ELR (cell line): ENCODE data around the gene DERL3.

ENCODE experiments used
- DNase-seq: peaks from one replicate; pipeline ENCODE4 v3.0.0-alpha.2; 2015; ENCODE audit warnings: low read depth

Gene DERL3

DNA sequence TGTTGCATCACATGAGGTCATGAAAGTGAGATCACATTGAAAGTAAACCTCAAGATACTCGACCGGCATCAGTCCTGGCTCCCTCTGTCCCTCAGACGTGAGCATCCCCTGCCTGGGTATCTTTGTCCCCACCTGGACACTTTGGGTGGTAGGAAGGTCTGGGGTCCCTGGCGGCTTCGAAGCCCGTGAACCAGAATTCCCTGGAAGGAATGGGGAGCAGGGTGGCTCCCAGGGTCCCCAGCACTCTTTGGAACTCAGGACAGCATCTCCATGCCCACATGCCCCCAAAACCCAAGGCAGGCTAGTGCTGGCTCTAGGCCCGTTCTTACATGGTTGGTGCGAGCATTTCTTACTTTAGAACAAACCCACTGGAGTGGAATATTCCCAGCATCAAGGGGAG, 7.5 kb downstream of the DERL3 start:
- DNase-seq, result no peak

GRCh38 chr22:23829845-23830372, 8.9 kb downstream of the DERL3 start:
- peak; percentile 39 for DNase-seq

DNA sequence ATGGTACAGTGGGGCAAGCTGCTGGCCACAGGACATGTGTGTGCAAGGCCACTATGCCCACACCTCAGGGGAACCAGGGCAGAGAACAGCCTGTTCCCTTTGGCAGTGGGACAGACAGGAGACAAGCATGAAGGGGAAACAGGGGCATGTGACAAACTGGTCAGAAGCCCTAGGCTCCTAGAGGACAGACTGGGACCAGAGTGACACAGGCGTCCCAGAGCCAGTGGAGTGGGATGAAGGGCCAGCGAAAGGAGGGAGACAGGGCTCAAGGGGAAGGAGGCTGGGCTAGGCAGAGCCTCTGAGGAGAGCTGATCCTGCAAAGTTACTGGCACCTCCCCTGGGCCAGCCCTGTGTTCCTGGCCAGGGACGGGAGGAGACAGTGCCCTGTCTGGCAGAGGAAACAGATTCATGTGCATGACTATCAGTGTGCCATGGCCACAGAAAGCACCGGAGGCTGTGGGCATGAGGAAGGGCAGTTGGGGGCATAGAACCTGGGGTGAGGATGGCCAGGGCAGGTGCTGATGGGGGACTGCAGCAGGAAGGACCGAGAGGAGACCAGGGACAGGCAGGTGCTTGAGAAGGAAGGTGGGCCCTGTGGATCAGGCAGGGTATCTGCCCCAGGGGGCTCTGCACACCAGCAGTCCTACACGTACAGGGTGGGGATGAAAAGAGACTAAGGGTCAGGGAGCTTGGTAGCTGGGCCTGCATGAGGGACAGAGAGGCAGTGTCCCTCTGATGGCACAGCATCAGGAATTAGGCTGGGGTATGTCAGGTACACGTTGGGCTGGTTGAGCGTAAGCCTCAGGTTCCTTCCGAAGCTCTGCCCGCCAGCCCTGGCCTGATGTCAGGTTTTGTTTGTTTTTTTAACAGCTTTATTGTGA, 9.8 kb downstream of the DERL3 start:
- DNase-seq, result no peak

GRCh38 chr22:23827351-23827995, 11.3 kb downstream of the DERL3 start:
- no peak for DNase-seq

- no peak for DNase-seq
Measured at GRCh38 chr22:23826510-23827350, 12.1 kb downstream of the DERL3 start.

DNA sequence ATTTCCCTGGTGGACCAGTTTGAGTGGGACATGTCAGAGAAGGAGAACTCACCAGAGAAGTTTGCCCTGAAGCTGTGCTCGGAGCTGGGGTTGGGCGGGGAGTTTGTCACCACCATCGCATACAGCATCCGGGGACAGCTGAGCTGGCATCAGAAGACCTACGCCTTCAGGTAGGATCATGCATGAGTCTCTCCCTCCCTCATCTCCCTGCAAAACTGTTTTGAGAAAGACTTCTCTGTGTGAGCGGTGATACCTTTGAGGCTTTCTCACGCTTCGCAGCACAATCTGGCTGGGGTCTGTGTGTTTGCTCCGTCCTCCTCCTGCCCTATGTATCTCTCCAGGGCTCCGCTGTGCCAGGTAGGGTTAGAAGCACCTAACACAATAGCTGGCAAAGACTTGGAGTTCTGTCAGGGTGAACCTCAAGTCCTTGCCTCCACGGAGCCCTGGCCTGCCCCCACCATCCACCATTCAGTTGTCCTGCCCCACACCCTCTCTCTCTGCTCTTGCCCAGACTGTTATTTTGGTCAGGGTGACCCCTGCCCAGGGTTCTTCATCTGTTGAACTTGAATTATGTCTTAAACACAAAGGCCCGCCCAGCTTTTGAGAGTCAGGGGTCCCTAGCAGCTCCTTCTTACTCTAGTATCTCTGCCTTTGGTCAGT, 13.4 kb downstream of the DERL3 start:
- no peak for DNase-seq

DNA sequence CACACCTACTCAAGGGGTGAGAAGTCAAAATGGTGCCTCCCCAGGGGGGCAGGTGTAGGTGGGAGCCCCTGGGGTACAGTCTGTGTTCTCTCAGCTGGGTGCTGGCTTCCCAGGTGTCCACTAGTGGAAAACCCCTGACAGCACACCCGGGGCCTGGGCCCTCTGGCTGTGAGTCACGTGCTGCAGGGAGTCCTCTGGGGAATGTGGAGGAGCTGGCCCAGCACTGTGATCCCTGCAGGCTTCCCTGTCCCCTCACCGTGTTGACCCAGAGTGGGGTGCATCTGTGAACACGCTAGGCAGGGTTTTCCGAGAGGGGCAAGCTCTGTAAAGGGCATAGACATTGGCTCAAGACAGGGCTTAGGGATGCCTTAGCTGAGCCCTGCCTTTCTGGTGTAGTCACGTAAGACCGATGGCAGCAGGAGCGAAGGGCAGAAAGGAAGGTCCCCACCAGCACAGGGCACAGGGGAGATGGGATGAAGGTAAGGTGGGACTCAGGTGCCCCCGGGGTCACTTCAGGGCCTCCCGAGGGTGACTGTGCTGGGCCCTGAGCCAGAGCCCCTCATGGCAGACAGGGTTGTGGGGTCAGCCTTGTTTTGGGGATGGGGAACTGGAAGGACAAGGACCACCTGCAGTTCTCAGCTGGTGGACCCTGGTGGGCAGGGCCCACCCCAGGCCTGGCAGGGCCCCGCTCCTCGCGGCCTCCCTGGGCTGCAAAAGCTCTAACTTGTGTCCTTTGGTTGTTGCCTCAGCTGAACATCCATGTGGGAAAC, 14.1 kb downstream of the DERL3 start:
- DNase-seq, result no peak

- DNase-seq, result no peak
Measured at GRCh38 chr22:23823331-23823791, 15.4 kb downstream of the DERL3 start.

- DNase-seq, result no peak
Measured at GRCh38 chr22:23822101-23822671, 16.6 kb downstream of the DERL3 start.

- no peak for DNase-seq
Measured at GRCh38 chr22:23820748-23821211, 18.0 kb downstream of the DERL3 start.

GRCh38 chr22:23818541-23818940, 20.3 kb downstream of the DERL3 start:
- DNase-seq, result no peak

GRCh38 chr22:23817146-23817545, 21.7 kb downstream of the DERL3 start:
- no peak for DNase-seq

DNA sequence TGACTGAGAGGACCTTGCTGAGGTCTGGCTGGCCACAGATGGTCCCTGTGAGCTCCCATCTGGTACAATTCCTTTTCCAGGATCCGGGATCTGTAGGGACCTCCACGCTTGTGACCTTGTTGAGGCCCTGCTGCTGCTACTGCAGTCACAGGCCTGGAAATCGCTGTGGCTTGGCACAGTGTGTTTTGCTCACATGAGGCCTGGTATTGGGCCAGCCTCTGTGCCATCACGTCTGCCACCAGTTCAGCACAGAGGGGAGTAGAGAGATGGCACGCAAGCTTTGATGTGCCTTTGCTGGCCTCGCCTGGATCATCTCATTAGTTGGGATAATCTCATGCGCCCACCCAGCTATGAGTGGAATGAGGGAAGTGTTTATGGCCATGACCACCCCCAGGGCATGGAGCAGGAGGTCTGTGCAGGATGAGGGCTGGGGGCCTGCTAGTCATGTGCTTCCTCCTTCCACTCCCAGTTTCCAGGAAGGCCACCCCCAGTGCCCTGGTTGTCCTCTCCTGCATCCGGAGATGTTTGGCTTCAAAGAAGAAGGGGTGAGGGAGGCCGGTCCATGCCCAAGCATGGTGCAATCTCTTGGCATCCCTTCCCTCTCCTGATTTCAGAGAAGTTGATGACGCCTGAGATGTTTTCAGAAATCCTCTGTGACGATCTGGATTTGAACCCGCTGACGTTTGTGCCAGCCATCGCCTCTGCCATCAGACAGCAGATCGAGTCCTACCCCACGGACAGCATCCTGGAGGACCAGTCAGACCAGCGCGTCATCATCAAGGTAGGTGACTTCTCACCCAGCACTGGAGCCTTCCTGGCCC, 22.4 kb downstream of the DERL3 start:
- no peak for DNase-seq

- DNase-seq, result no peak
Measured at GRCh38 chr22:23815541-23816155, 23.2 kb downstream of the DERL3 start.

GRCh38 chr22:23812378-23812777, 26.4 kb downstream of the DERL3 start:
- no peak for DNase-seq

DNA sequence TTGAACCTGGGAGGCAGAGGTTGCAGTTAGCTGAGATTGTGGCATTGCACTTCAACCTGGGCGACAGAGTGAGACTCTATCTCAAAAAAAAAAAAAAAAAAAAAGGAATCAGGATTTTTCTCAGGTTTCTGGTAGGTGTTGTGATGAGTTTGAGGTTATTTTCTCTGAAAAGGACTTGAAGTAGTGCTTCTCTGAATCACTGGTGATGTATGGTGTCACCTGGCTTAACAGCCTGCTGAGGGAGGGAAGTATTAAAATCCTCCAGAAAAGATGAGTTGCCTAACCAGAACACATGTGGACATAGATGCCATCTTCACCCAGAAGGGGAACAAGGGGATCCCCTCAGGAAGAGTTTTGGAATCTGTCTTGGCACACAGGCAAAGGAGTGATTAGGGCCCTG, 32.0 kb downstream of the DERL3 start:
- DNase-seq, result no peak

DNA sequence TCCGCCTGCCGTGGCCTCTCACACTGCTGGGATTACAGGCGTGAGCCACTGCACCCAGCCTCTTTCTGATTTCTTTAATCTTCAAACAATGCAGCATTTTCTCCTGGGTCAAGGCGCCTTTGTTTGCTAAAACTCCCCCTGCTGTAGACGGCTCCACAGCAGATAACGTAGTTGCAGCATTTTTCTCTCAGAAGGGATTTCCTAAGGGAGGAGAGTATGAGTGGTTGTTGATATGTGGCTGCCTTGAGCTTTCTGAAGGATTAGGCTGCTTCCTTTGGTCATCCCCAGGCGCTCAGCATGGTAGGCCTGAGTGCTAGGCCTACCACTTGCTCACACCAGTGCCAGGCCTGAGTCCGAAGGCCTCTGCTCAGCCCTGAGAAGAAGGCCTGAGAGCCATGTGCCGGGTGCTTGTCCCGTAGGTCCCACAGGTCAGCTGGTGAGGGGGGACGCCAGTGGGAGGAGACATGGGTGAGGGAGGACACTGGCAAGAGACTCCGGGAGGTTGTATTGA, 34.0 kb downstream of the DERL3 start:
- no peak for DNase-seq

DNA sequence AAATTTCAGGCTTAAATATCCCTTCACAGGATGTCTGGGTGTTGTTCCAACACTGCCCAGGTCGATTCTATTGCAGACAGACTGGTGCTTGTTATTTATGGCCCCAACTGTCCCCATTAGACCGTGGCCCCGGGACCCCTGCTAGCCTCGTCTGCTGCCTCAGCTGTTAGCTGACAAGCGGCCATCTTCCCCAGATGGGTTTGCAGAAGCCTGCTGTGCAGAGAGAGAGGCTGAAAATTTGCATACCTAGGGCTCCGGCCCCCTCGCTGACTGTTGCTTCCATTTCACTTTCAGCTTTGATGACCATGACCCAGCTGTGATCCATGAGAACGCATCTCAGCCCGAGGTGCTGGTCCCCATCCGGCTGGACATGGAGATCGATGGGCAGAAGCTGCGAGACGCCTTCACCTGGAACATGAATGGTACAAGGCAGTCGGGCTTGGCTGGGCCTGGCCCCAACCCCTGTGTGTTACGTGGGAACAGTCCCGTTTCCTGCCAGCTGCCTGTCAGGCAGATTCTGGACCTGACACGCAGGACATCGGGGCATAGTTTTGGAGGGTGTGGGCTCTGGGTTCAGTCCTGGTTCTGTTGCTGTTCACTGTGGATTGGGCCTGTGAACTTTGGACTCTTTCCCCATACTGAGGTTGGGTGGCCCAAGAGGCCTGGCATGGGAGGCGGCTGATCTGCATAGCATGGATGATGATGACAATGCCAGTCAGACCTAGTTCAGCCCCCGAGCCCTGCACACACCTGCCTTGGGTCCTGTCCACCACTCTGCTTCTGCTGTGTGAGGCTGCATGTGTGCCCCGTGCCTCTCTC, 35.6 kb downstream of the DERL3 start:
- no peak for DNase-seq
